ENCODE measurements around the gene ERVW-1.

ERVW-1 gene

GRCh38 chr7:92425311-92425947 lies 52.3 kb downstream of the ERVW-1 start:
- DNase-seq (ENCODE audit: low read depth) = no peak

DNA sequence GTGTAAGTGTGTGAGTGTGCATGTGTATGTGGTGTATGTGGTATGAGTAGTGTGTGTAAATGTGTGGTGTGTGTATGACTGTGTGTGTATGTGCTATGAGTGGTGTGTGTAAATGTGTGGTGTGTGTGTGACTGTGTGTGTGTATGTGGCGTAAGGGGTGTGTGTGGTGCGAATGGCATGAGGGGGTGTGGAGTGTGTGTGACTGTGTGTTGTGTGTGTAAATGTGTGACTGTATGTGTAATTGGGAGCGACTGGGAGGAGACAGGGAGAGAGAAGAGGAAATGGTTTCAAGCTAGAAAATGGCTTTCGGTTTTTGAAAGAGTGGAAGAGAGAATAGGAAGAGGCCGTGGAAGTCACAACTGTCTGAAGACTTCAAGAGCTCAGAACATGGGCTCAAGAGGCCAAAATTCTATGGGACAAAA lies 54.0 kb downstream of the ERVW-1 start:
- no peak for DNase-seq (ENCODE audit: low read depth)

DNA sequence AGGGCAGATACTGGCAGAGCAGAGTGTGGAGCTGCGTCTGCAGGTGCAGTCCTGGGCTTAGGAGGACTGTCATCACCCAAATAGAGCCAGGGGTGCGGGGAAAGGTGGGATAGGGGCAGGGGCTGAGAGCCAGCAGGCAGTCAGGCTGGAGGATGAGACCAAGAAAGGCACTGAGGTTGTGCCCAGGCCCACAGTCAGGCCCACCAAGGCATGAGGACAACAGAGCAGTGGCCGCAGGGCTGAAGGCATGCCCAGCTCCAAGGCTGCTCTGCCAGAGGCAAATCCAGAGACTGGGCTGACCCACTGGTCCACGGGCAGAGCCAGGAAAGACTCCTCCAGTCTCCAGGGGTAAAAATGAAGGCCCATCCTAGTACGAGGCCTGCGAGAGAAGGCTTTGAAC lies 54.8 kb downstream of the ERVW-1 start:
- no peak for DNase-seq (ENCODE audit: low read depth)

DNA sequence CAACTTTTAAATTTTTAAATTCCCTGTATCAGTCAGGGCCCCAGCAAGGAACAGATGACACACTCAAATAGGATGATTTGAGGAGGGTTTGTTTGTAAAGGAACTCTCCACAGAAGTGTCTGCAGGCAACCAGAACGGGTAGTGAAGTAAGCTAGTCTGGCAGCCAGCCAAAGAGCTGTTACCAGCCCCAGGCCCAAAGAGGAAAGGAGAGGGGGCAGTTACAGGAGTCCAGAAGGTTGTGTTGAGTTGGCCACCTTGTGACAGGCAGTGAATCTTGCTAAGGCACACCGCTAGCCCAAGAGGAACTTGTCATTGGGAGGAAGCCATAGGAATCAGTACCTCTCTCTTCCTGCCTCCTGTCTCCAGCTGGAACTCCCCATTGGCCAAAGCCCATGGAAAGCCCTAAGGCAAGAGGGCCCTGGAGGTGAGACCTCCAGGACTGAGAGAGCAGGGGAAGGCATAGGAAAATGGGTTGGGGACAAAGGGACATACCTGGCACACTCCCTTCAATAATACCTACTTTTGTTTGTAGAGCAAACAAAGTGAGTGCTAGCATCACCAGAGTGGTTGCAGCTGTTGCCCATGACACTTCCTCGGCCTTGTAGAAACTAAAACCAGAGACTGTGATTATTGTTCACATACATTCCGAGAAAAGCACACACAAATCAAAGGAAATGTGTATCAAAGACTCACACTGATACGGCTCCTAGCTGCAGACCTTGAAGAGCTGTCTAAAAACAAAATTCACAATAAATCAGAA lies 55.9 kb downstream of the ERVW-1 start:
- DNase-seq (ENCODE audit: low read depth) = no peak

Measured in fibroblast of gingiva (primary cell).